ENCODE data around the gene CRMP1.

CRMP1 gene
- 0 to 0.12 (median 0) reads per million in 9 experiments for total RNA-seq

GRCh38 chr4:5893004-5893580, at the start of gene CRMP1:
Gene CRMP1 (minus strand): TSS chr4:5893086. CDS start chr4:5892969, 117 bp downstream.
- Mint-ChIP-seq H3K27me3 (peaks cover 72 to 81% of the 10 kb centered on the region in 2 donors), H3K4me1 (ENCODE audit: low read depth in 2 of 2) (peaks cover 1 to 4% of the 10 kb centered on the region in 2 donors), H3K36me3 (ENCODE audit: insufficient read depth) (peaks cover 3% of the 10 kb centered on the region), H3K4me3 (no peak within 1 kb of the TSS), H3K27ac (no peak within 1 kb of the TSS), H3K9me3 (peaks cover 0 to 2% of the 10 kb centered on the region in 2 donors)
- ATAC-seq (replicated peaks): no peak
- DNase-seq: no peak

GRCh38 chr4:5941601-5942000, 48.7 kb upstream of the CRMP1 start:
- Mint-ChIP-seq H3K36me3 (ENCODE audit: insufficient read depth) (no peaks in the 10 kb centered on the region), H3K27ac (no peak overlapping the region), H3K4me3 (no peak overlapping the region), H3K27me3 (peaks cover 0 to 36% of the 10 kb centered on the region in 2 donors), H3K4me1 (ENCODE audit: low read depth in 2 of 2) (peaks cover 7 to 13% of the 10 kb centered on the region in 2 donors), H3K9me3 (peaks cover 0 to 8% of the 10 kb centered on the region in 2 donors)
- DNase-seq: no peak
- ATAC-seq (replicated peaks): no peak

- peaks cover 0 to 29% of the 10 kb centered on the region in 2 donors for H3K27me3 Mint-ChIP-seq
- no peak overlapping the region for H3K4me3 Mint-ChIP-seq
- ATAC-seq (replicated peaks) (no peak), DNase-seq (no peak)
- no peaks in the 10 kb centered on the region for H3K36me3 Mint-ChIP-seq (ENCODE audit: insufficient read depth)
- peaks cover 7 to 13% of the 10 kb centered on the region in 2 donors for H3K4me1 Mint-ChIP-seq (ENCODE audit: low read depth in 2 of 2)
- H3K27ac Mint-ChIP-seq: no peak overlapping the region
- peaks cover 0 to 8% of the 10 kb centered on the region in 2 donors for H3K9me3 Mint-ChIP-seq
Measured at GRCh38 chr4:5940470-5941203, 47.8 kb upstream of the CRMP1 start.

- Mint-ChIP-seq H3K4me3 (no peak overlapping the region), H3K27me3 (peaks cover 0 to 23% of the 10 kb centered on the region in 2 donors), H3K36me3 (ENCODE audit: insufficient read depth) (no peaks in the 10 kb centered on the region), H3K9me3 (no peaks in the 10 kb centered on the region), H3K4me1 (ENCODE audit: low read depth in 2 of 2) (no peaks in the 10 kb centered on the region), H3K27ac (peak overlapping the region in 1 of 2 donors; percentile 23)
- ATAC-seq (replicated peaks): no peak
- DNase-seq: no peak
Measured at GRCh38 chr4:5933996-5934831, 41.3 kb upstream of the CRMP1 start.

- ATAC-seq (replicated peaks): no peak
- H3K9me3 Mint-ChIP-seq: no peaks in the 10 kb centered on the region
- H3K36me3 Mint-ChIP-seq (ENCODE audit: insufficient read depth): no peaks in the 10 kb centered on the region
- H3K4me3 Mint-ChIP-seq: no peak overlapping the region
- H3K27ac Mint-ChIP-seq: no peak overlapping the region
- H3K4me1 Mint-ChIP-seq (ENCODE audit: low read depth in 2 of 2): no peaks in the 10 kb centered on the region
- peaks cover 0 to 23% of the 10 kb centered on the region in 2 donors for H3K27me3 Mint-ChIP-seq
- no peak for DNase-seq
Measured at GRCh38 chr4:5933116-5933515, 40.2 kb upstream of the CRMP1 start.

GRCh38 chr4:5932035-5932568, 39.2 kb upstream of the CRMP1 start:
- ATAC-seq (replicated peaks) (no peak), DNase-seq (no peak)
- Mint-ChIP-seq H3K27ac (no peak overlapping the region), H3K4me1 (ENCODE audit: low read depth in 2 of 2) (no peaks in the 10 kb centered on the region), H3K4me3 (no peak overlapping the region), H3K27me3 (peaks cover 0 to 23% of the 10 kb centered on the region in 2 donors), H3K9me3 (no peaks in the 10 kb centered on the region), H3K36me3 (ENCODE audit: insufficient read depth) (no peaks in the 10 kb centered on the region)

GRCh38 chr4:5931526-5931925, 38.6 kb upstream of the CRMP1 start:
- H3K4me3 Mint-ChIP-seq: no peak overlapping the region
- no peak for DNase-seq
- no peaks in the 10 kb centered on the region for H3K36me3 Mint-ChIP-seq (ENCODE audit: insufficient read depth)
- H3K4me1 Mint-ChIP-seq (ENCODE audit: low read depth in 2 of 2): no peaks in the 10 kb centered on the region
- no peaks in the 10 kb centered on the region for H3K9me3 Mint-ChIP-seq
- no peak overlapping the region for H3K27ac Mint-ChIP-seq
- no peak for ATAC-seq (replicated peaks)
- H3K27me3 Mint-ChIP-seq: peaks cover 0 to 23% of the 10 kb centered on the region in 2 donors

- H3K4me1 Mint-ChIP-seq (ENCODE audit: low read depth in 2 of 2): no peaks in the 10 kb centered on the region
- DNase-seq: no peak
- no peak overlapping the region for H3K27ac Mint-ChIP-seq
- no peaks in the 10 kb centered on the region for H3K36me3 Mint-ChIP-seq (ENCODE audit: insufficient read depth)
- H3K9me3 Mint-ChIP-seq: no peaks in the 10 kb centered on the region
- no peak for ATAC-seq (replicated peaks)
- peaks cover 0 to 23% of the 10 kb centered on the region in 2 donors for H3K27me3 Mint-ChIP-seq
- H3K4me3 Mint-ChIP-seq: no peak overlapping the region
Measured at GRCh38 chr4:5930876-5931275, 38.0 kb upstream of the CRMP1 start.

- no peak overlapping the region for H3K4me3 Mint-ChIP-seq
- no peak overlapping the region for H3K27ac Mint-ChIP-seq
- no peaks in the 10 kb centered on the region for H3K36me3 Mint-ChIP-seq (ENCODE audit: insufficient read depth)
- no peak for DNase-seq
- H3K27me3 Mint-ChIP-seq: peaks cover 0 to 26% of the 10 kb centered on the region in 2 donors
- no peaks in the 10 kb centered on the region for H3K4me1 Mint-ChIP-seq (ENCODE audit: low read depth in 2 of 2)
- no peaks in the 10 kb centered on the region for H3K9me3 Mint-ChIP-seq
- ATAC-seq (replicated peaks): no peak
Measured at GRCh38 chr4:5930456-5930855, 37.6 kb upstream of the CRMP1 start.

- Mint-ChIP-seq H3K9me3 (no peaks in the 10 kb centered on the region), H3K36me3 (ENCODE audit: insufficient read depth) (no peaks in the 10 kb centered on the region), H3K4me3 (no peak overlapping the region), H3K27ac (no peak overlapping the region), H3K4me1 (ENCODE audit: low read depth in 2 of 2) (no peaks in the 10 kb centered on the region), H3K27me3 (peaks cover 0 to 28% of the 10 kb centered on the region in 2 donors)
- no peak for ATAC-seq (replicated peaks)
- DNase-seq: no peak
Measured at GRCh38 chr4:5928844-5929420, 36.0 kb upstream of the CRMP1 start.

- Mint-ChIP-seq H3K27me3 (peaks cover 0 to 28% of the 10 kb centered on the region in 2 donors), H3K27ac (no peak overlapping the region), H3K4me1 (ENCODE audit: low read depth in 2 of 2) (no peaks in the 10 kb centered on the region), H3K4me3 (no peak overlapping the region), H3K36me3 (ENCODE audit: insufficient read depth) (no peaks in the 10 kb centered on the region), H3K9me3 (no peaks in the 10 kb centered on the region)
- DNase-seq (no peak), ATAC-seq (replicated peaks) (no peak)
Measured at GRCh38 chr4:5928274-5928673, 35.4 kb upstream of the CRMP1 start.

GRCh38 chr4:5927747-5928146, 34.9 kb upstream of the CRMP1 start:
- no peaks in the 10 kb centered on the region for H3K9me3 Mint-ChIP-seq
- DNase-seq (no peak), ATAC-seq (replicated peaks) (no peak)
- H3K27ac Mint-ChIP-seq: no peak overlapping the region
- H3K4me3 Mint-ChIP-seq: no peak overlapping the region
- H3K36me3 Mint-ChIP-seq (ENCODE audit: insufficient read depth): no peaks in the 10 kb centered on the region
- H3K27me3 Mint-ChIP-seq: peaks cover 0 to 29% of the 10 kb centered on the region in 2 donors
- H3K4me1 Mint-ChIP-seq (ENCODE audit: low read depth in 2 of 2): no peaks in the 10 kb centered on the region

GRCh38 chr4:5927116-5927515, 34.2 kb upstream of the CRMP1 start:
- Mint-ChIP-seq H3K27ac (no peak overlapping the region), H3K9me3 (no peaks in the 10 kb centered on the region), H3K36me3 (ENCODE audit: insufficient read depth) (no peaks in the 10 kb centered on the region), H3K27me3 (peaks cover 0 to 33% of the 10 kb centered on the region in 2 donors), H3K4me1 (ENCODE audit: low read depth in 2 of 2) (no peaks in the 10 kb centered on the region), H3K4me3 (no peak overlapping the region)
- DNase-seq (no peak), ATAC-seq (replicated peaks) (no peak)

Data from effector memory CD8-positive, alpha-beta T cell (primary cell).